ENCODE data around the gene FAM3A.
"Not testable (repeated sequence)": the region's sequence is repeated elsewhere in the genome, so short reads cannot be mapped to it uniquely, and the experiment has no call there.

Gene FAM3A

DNA sequence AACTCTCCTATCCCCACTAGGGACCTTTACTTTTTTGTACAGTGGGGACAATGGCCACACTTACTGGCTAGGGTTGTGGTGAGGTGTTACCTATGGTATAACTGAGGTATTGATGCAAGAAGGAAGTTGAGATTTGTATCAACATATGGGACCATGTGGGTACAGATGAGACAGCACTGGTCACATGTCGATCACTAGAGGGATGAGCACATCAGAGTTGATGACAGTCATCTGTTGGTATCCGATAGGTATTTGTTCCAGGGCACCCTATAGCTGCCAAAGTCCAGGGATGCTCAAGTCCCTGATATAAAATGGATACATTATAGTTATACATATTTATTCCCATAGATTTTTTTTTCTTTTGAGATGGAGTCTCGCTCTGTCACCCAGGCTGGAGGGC is 13.0 kb downstream of the FAM3A start:
- DNase-seq, result no peak

- DNase-seq, result no peak
Observed at GRCh38 chrX:154502098-154502497, 13.9 kb downstream of the FAM3A start.

DNA sequence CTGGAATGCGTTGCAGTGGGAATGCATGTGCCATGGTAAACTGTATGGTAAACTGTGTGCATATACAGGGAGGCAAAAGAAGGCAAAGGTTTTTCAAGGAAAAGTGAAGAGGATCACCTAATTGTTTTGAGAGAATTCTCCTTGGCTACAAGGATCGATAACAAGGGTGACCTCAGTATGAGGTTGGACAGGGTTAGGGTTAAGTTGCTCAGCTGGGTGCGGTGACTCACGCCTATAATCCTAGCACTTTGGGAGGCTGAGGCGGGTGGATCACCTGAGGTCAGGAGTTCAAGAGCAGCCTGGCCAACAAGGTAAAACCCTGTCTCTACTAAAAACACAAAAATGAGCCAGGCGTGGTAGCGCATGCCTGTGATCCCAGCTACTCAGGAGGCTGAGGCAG is 14.6 kb downstream of the FAM3A start:
- DNase-seq, result not testable (repeated sequence)

GRCh38 chrX:154496591-154497137 is 19.4 kb downstream of the FAM3A start:
- not testable (repeated sequence) for DNase-seq

DNA sequence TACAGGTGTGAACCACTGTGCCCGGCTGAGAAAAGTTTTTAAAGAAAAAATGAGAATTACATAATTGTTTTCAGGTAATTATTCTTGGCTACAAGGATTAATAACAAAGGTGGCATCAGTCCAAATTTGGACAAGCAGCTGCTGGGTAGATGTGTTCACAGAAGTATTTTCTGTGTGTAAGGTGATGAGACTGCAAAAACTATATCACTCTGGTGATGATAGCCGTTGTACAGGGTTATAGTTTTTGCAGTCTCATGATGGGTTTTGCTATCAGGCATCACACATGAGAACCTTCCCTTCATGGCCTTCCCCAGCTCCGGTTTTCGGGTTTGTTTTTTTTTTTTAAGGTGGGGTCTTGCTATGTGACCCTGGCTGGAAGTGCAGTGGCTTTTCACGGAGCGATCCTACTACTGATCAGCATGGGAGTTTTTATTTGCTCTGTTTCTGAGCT is 20.5 kb downstream of the FAM3A start:
- no peak for DNase-seq

DNA sequence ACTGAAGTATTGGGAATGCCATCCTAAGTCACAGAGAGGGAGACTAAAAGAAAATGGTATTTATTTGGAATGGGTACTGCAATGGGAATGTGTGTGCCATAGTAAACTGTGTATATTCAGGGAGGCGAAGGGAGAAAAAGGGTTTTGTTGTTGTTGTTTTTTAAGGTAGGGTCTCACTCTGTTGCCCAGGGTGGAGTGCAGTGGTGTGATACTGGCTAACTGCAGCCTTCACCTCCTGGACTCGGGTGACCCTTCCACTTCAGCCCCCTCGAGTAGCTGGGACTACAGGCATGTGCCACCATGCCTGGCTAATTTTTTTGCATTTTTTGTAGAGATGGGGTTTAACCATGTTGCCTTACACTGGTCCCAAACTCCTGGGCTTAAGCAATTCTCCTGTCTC is 21.3 kb downstream of the FAM3A start:
- no peak for DNase-seq

- peak; percentile 84 for DNase-seq
Observed at GRCh38 chrX:154490414-154491083, 25.5 kb downstream of the FAM3A start, which contains the start of gene SLC10A3. Gene SLC10A3, minus strand, starts transcription at chrX:154490629. Its CDS starts 1,689 bp downstream, at chrX:154488940.

DNA sequence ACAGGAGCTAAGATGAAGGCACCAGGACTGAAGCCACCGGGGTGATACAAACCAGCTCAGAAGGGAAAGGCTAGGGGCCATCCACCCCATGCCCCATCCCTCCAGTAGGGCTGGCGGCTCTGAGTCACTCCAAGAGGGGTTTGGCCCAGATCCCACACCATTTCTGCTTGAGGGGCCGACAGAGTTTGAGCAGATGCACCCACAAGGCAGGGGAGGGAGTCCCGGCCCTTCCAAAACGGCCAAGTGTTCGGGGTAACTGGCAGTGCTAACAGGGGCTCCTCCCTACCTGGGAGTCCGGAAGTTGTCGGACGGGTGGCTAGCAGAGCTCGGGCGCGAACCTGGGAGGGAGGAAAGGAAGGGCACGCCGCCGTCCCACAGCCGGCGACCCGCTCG is 26.0 kb downstream of the FAM3A start:
- no peak for DNase-seq

- no peak for DNase-seq
Observed at GRCh38 chrX:154489182-154489581, 26.9 kb downstream of the FAM3A start.

GRCh38 chrX:154488336-154489075 is 27.5 kb downstream of the FAM3A start:
- DNase-seq, result no peak

DNA sequence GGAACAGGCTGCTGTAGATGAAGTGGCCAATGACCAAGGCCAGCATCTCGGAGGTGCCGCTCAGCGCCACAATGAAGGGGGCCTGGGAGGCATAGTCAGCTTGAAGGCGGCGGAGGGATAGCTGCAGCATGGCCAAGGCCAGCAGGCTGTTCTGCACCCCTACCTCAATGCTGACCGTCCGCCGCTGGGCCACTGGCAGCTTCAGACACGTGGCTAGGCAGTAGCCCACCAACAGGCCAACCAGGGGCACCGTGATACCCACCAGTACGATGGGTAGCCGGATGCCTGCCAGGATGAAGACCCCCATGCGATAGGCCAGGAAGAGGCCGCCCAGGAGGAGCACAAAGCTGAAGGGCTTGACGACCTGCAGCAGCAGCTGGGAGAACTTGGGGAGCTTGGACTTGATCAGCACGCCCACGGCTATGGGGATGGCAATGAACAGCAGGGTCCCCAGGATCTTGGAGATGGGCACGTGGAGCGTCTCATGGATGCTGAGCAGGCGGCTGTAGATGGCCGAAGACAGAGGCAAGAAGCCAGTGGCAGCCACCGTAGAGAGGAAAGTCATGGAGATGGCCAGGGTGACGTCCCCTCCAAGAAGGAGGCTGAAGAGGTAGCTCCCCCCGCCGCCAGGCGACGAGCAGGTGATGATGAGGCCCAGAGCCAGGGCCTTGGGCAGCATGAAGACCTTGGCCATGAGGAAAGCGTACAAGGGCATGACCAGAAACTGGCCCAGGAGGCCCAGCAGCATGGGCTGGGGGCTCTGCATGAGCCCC is 28.3 kb downstream of the FAM3A start:
- no peak for DNase-seq

- peak; percentile 63 for DNase-seq
Observed at GRCh38 chrX:154486396-154487207, 29.4 kb downstream of the FAM3A start, which contains the start of gene UBL4A. Gene UBL4A, minus strand, starts transcription at chrX:154486615. Its CDS starts 31 bp downstream, at chrX:154486584.

DNA sequence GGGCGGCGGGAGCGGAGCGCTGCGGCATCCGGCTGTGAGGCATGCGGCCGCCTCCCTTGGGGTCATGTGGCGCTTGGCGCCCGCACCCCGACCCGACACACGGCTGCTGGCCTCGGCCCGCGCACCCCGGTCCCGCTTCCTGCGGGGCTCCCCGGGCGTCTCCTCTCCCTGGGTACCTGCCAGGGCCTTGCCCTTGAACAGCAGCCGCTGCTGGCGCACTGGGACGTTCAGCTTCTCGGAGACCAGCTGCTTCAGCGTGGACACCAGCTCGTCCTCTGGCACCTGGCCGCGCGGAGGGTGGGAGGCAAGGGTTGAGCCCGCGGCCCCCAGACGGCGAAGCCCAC is 30.0 kb downstream of the FAM3A start:
- peak; percentile 27 for DNase-seq

DNA sequence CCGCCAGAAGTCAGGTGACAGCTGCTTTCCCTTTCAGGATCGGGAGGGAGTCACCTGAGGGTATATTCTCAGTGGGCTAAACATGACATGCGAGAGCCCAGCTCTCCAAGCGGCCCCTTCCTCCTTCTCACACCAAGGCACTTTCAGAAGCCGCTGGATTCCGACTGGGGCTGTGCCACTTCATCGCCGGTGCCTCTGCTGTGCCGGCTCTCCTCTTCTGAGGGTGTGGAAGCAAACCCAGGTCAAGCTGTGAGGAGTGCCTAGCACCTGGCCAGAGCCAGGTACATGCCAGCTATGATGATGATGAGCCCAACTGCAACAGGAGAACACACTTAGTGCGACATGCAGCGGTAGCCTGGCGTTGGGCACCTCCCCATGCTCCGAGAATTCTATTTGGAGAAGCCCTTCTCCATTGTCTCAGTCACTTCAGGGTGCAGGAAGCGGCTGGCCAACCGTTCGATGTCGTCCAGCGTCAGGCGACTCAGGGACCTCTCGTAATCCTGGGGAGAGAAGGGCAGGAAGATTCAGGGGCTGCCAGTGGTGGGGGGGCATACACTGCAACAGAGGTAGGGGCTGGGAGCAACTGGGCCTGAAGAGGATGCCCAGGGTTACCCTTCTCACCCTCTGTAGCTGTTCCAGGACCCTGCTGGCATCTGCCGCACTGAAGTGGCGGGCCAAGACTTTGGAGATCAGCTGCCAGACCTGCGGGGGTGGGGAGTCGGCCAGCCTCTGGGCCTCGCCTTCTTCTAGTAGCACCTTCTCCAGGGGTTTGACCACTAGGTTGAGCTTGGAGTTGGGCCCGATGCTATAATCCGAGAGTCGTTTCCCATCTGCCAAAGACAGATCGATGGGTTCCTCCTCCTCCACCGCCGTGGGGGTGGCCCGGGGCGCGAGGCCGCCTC is 30.6 kb downstream of the FAM3A start:
- DNase-seq, result no peak

DNA sequence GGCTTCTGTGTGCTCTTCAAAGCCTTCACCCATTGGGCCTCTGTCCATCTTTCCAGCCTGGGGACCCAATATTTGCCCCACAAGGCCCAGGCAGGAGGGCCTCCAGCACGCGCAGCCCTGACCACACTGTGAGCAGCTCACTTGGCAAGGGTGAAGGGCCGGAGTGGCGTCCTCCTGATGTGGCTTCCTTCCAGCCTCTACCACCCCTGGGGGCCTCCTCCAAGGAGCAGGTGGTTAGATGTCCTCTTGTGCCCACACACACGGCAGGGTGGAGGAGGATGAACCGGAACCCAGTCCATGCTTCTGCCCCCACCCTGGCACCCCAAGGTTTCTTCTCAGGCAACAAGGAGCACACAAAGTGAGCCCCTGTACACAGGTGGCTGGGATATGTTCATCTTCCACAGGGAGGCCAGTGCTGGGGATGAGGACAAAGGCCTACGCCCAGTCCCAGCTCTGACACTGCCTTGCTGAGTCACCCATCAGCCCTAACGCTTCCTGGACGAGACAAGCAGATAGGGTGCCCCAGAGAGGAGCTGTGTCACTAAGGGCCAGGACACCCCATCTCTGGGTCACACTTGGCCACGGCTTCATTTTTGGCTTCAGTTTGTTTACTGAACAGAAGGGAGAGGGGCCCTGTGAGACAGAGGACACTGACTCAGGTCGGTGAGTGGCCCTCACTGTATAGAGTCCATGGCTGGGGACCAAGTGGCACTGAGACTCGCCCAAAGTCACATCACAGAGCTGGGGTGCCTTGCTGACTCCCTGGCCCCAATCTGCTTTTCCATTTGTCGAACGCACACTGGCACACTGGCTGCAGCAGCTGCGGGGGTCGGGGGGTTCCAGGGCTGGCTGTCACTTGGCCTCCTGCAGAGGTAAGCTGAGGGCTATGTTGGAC is 31.5 kb downstream of the FAM3A start:
- DNase-seq, result no peak

DNA sequence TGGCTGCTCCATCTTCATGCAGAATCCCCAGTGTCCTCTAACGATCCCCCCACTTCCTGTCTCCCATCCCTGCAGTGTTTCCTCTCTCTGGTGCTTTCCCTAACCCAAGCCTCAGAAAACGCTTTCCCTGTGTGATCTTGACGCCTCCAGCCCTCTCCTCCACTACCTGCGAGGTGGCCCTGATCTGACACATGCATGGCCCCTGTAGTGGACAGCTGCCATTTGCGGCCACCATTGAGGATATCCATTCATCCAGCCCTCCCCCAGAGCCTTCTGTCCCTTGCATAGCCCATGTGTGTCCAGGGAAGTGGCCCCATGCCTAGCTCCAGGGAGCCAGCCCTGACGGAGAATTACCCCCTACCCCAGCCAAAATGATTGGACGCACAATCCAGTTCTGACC is 32.7 kb downstream of the FAM3A start:
- no peak for DNase-seq

DNA sequence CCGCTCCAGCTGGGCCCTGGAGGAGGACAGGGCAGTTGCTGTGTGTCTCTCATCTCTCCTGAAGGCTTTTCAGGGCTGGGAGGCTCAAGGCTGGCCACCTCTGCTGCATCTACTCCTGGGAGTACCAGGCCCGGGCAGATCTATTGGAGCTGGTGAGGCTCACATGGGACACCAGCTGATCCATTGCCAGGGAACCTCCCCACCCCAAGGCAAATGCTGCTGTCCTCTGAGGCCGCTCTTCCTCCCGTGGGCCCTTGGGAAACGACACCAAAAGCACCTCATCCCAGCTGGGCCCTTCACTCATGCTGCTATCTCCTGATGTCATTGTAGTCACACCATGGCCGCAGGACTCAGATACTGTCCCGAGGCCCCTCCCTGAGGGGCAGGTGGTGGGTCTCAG is 33.2 kb downstream of the FAM3A start:
- DNase-seq, result no peak

DNA sequence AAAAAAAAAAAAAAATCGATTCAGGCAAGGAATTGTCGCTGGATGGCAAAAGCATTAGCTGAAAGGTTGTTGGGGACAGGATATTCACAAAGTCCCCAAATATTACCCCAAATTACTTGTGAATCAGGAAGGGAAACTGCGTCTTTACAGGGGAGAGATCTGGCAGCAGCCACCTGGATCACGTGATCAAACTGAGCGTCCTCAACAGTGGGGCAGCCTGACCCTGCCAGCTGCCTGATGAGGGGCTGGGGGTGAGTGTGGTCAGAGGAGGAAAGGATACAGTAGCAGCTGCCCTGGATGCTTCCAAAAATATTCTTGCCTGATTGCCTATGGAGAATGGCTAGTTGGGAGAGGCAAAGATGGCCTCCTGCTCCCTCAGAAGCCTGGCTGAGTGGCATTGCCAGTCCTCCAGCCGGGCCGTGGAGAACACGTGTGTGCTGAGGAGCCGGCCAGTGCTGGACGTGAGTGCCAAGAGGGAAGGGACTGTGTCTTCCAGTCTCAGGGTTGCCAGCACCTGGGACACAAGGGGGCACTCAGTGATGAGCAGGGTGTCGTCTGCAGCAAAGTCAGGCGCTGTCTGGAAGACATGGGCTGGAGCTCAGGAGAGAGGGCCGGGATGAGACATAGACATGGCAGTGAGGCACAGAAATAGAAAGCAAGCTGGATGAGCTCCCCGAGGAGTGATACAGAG is 34.0 kb downstream of the FAM3A start:
- DNase-seq, result no peak

- no peak for DNase-seq
Observed at GRCh38 chrX:154481195-154481594, 34.8 kb downstream of the FAM3A start.
